IMR-90 (cell line): Measurements from ENCODE around the gene LRRC19. TPM values are rescaled to one million over a fixed set of nuclear protein-coding genes. Genes with fewer than 3 reads are reported as not detected.

ENCODE experiments used
- ATAC-seq: fragments of 200-7000 bp; cut with Tn5 transposase; 2 replicates; pipeline ENCODE4 v1.9.1; 2020; ENCODE audit warnings: low read depth, mild to moderate bottlenecking, moderate library complexity
- BruUV-seq: library from RNA; stranded (reverse); fragments of 400-500 nt; replicated peaks from 2 replicates; lab custom pipeline; 2021; lab: Mats Ljungman, UMichigan
- CTCF ChIA-PET: fragments of 300-600 bp; formaldehyde crosslinking; extraction: SDS; loops from one replicate; lab custom pipeline; 2021; ENCODE audit warnings: antibody characterized with exemption; lab: Yijun Ruan, JAX
- POLR2A ChIA-PET: fragments of 300-600 bp; sonication (Branson Sonifier 250); formaldehyde crosslinking; loops from one replicate; lab custom pipeline; 2022; ENCODE audit warnings: antibody characterized with exemption; ENCODE audit not compliant: unreplicated experiment; lab: Charles Lee
- DNase-seq: peaks from one replicate; pipeline ENCODE4 v3.0.0; 2013
- H2AFZ ChIP-seq: replicated peaks from 2 replicates; pipeline ENCODE3; 2013; ENCODE audit warnings: low read length, mild to moderate bottlenecking; ENCODE audit not compliant: poor library complexity
- H2AK5ac ChIP-seq: 2 replicates; pipeline ENCODE4 v1.6.1; 2013; ENCODE audit warnings: low read depth, low read length, inconsistent platforms
- H2AK9ac ChIP-seq: replicated peaks from 2 replicates; pipeline ENCODE3; 2013; ENCODE audit warnings: mild to moderate bottlenecking, low read depth, low read length, moderate library complexity; ENCODE audit not compliant: poor library complexity
- H2BK120ac ChIP-seq: 2 replicates; pipeline ENCODE4 v1.6.1; 2013; ENCODE audit warnings: low read depth, low read length, inconsistent platforms
- H2BK15ac ChIP-seq: 3 replicates; pipeline ENCODE4 v1.6.1; 2013; ENCODE audit warnings: low read depth, low read length, inconsistent platforms
- H2BK20ac ChIP-seq: 2 replicates; pipeline ENCODE4 v1.6.1; 2013; ENCODE audit warnings: low read depth, mild to moderate bottlenecking, inconsistent platforms, low read length, moderate library complexity
- H2BK5ac ChIP-seq: 2 replicates; pipeline ENCODE4 v1.6.1; 2013; ENCODE audit warnings: mild to moderate bottlenecking, low read depth, low read length, inconsistent platforms; ENCODE audit not compliant: poor library complexity, severe bottlenecking
- H3K14ac ChIP-seq: replicated peaks from 2 replicates; pipeline ENCODE4 v1.6.1; 2013; ENCODE audit warnings: low read depth, low read length, inconsistent platforms
- H3K18ac ChIP-seq: 2 replicates; pipeline ENCODE4 v1.6.1; 2013; ENCODE audit warnings: low read depth, low read length, control low read depth
- H3K23ac ChIP-seq: 2 replicates; pipeline ENCODE4 v1.6.1; 2013; ENCODE audit warnings: low read depth, low read length, inconsistent platforms
- H3K27ac ChIP-seq: 2 replicates; pipeline ENCODE4 v1.5.1; 2013; ENCODE audit warnings: mild to moderate bottlenecking, control low read depth, low read length; ENCODE audit not compliant: insufficient read depth
- H3K27me3 ChIP-seq: 2 replicates; pipeline ENCODE4 v1.6.1; 2013; ENCODE audit warnings: low read length; ENCODE audit not compliant: control insufficient read depth, insufficient read depth
- H3K36me3 ChIP-seq: 2 replicates; pipeline ENCODE4 v1.6.1; 2013; ENCODE audit warnings: low read length, mixed read lengths; ENCODE audit not compliant: control insufficient read depth, insufficient read depth
- H3K4ac ChIP-seq: 2 replicates; pipeline ENCODE4 v1.6.1; 2013; ENCODE audit warnings: low read depth, low read length, inconsistent platforms
- H3K4me1 ChIP-seq: 2 replicates; pipeline ENCODE4 v1.6.1; 2013; ENCODE audit warnings: low read length, mixed read lengths; ENCODE audit not compliant: control insufficient read depth, insufficient read depth
- H3K4me2 ChIP-seq: 2 replicates; pipeline ENCODE4 v1.6.1; 2013; ENCODE audit warnings: low read depth, mild to moderate bottlenecking, control low read depth, low read length, moderate library complexity
- H3K4me3 ChIP-seq: 2 replicates; pipeline ENCODE4 v1.5.1; 2013; ENCODE audit warnings: low read depth, mild to moderate bottlenecking, control low read depth, low read length, moderate library complexity; ENCODE audit not compliant: insufficient read depth
- H3K56ac ChIP-seq: 2 replicates; pipeline ENCODE4 v1.6.1; 2013; ENCODE audit warnings: low read length, inconsistent platforms; ENCODE audit not compliant: insufficient read depth; ENCODE audit errors: extremely low read depth
- H3K79me1 ChIP-seq, 2 experiments: 2 replicates each; pipeline ENCODE4 v1.6.1; 2013; ENCODE audit warnings: low read length in 2 of 2, inconsistent platforms in 1 of 2, low read depth in 1 of 2
- H3K9ac ChIP-seq: 2 replicates; pipeline ENCODE4 v1.6.1; 2013; ENCODE audit warnings: low read depth, low read length, control low read depth
- H3K9me1 ChIP-seq: 2 replicates; pipeline ENCODE4 v1.6.1; 2013; ENCODE audit warnings: low read length, inconsistent platforms; ENCODE audit not compliant: insufficient read depth
- H3K9me3 ChIP-seq: 2 replicates; pipeline ENCODE4 v1.6.1; 2013; ENCODE audit warnings: low read length; ENCODE audit not compliant: control insufficient read depth, insufficient read depth
- H4K20me1 ChIP-seq: 2 replicates; pipeline ENCODE4 v1.6.1; 2013; ENCODE audit warnings: low read length, inconsistent platforms; ENCODE audit not compliant: insufficient read depth
- H4K5ac ChIP-seq: 2 replicates; pipeline ENCODE4 v1.6.1; 2013; ENCODE audit warnings: mild to moderate bottlenecking, low read depth, low read length, control low read depth
- H4K8ac ChIP-seq, 2 experiments: 2 replicates each; pipeline ENCODE4 v1.6.1; 2013; ENCODE audit warnings: low read depth in 2 of 2, low read length in 2 of 2, control low read depth in 1 of 2, inconsistent platforms in 1 of 2
- H4K91ac ChIP-seq: 2 replicates; pipeline ENCODE4 v1.6.1; 2013; ENCODE audit warnings: low read depth, low read length, inconsistent platforms; ENCODE audit not compliant: insufficient read depth
- CHD1 ChIP-seq: IDR thresholded peaks from 2 replicates; pipeline ENCODE4 v1.6.1; 2012; ENCODE audit warnings: low read depth, low read length, improper control_type of control experiment
- POLR2A ChIP-seq: IDR thresholded peaks from 2 replicates; pipeline ENCODE4 v1.6.1; 2012; ENCODE audit warnings: mild to moderate bottlenecking, low read depth, low read length
- RCOR1 ChIP-seq: IDR thresholded peaks from 2 replicates; pipeline ENCODE4 v1.6.1; 2012; ENCODE audit warnings: mild to moderate bottlenecking, low read length, improper control_type of control experiment; ENCODE audit not compliant: insufficient replicate concordance
- WGBS, 2 experiments: methylation state at CpG; one replicate each; pipeline versions ENCODE4 v1.1.5 to v1.1.7; 2013; ENCODE audit warnings: missing lambda C conversion rate in 2 of 2; ENCODE audit not compliant: insufficient read length in 1 of 2; ENCODE audit errors: extremely low coverage in 2 of 2; 5-methylcytosine and 5-hydroxymethylcytosine counted together
- dilution Hi-C: fragments of 300-500 bp; cut with HindIII; formaldehyde crosslinking; loops from one replicate; pipeline ENCODE4 v1.14.3; 2018; ENCODE audit warnings: low sequenced_read_pairs; ENCODE audit not compliant: unreplicated experiment
- in situ Hi-C: fragments of 300-500 bp; cut with MboI; formaldehyde crosslinking; loops from 3 replicates; pipeline ENCODE4 v1.14.3; 2019; ENCODE audit warnings: low sequenced_read_pairs, inconsistent platforms, mixed read lengths
- intact Hi-C: fragments of 100-400 bp; cut with micrococcal nuclease; formaldehyde crosslinking; loops from 2 replicates; pipeline ENCODE4 v1.10.0; 2022
- polyA plus RNA-seq, 3 experiments: library from polyadenylated mRNA; depleted of rRNA; stranded (reverse); fragments of >200 nt; gene quantifications; 2 replicates each; pipeline ENCODE4 v1.2.3, GENCODE V29; 2012; ENCODE audit warnings: low replicate concordance in 1 of 3
- total RNA-seq: library from RNA; depleted of rRNA; stranded (reverse); fragments of >200 nt; gene quantifications from 2 replicates; pipeline ENCODE4 v1.2.3, GENCODE V29; 2012

LRRC19 gene
- total and polyA plus RNA-seq, 2 of the 4 experiments (the other 2 are of a cell fraction) = not detected

- DNase-seq (no peak), ATAC-seq (no peak)
- WGBS, 2 experiments = no CpG with 5 or more reads among the region's 1 CpG
- dilution Hi-C loops (no loop called here), in situ Hi-C loops (no loop called here), intact Hi-C loops (no loop called here)
- Histone ChIP-seq H2AK9ac (no peak overlapping the region), H4K5ac (no peak overlapping the region), H3K18ac (no peak overlapping the region), H3K9ac (no peak overlapping the region), H3K79me1 (peaks cover 0 to 11% of the 10 kb centered on the region in 2 experiments; a peak in 3 of 4 replicates), H4K20me1 (no peaks in the 10 kb centered on the region), H3K27me3 (no peaks in the 10 kb centered on the region), H2BK120ac (no peak overlapping the region), H4K91ac (no peak overlapping the region), H3K4me1 (peaks cover under 1% of the 10 kb centered on the region; the same call in 1 of the 2 replicates), H3K36me3 (no peaks in the 10 kb centered on the region), H3K9me3 (no peaks in the 10 kb centered on the region), H3K4me3 (no peak overlapping the region), H3K4ac (no peak overlapping the region), H4K8ac (no peak overlapping the region), H2AFZ (no peak overlapping the region), H3K9me1 (peaks cover 4% of the 10 kb centered on the region), H3K27ac (no peak overlapping the region), H2BK15ac (no peak overlapping the region), H2BK5ac (no peak overlapping the region), H2BK20ac (no peak overlapping the region), H3K14ac (no peak overlapping the region), H3K56ac (no peak overlapping the region), H2AK5ac (no peak overlapping the region), H3K23ac (no peak overlapping the region), H3K4me2 (no peak overlapping the region)
- CTCF ChIA-PET = interaction anchor here (0.5 kb wide), 1 partner anchor 87 kb away, joined by 3 read pairs; no protein-coding TSS in a partner anchor
- POLR2A ChIA-PET = no interaction called here
- TF ChIP-seq POLR2A (no peak), RCOR1 (no peak), CHD1 (no peak)
- BruUV-seq = no TSS peak
Measured at GRCh38 chr9:26950521-26950920, 55.0 kb downstream of the LRRC19 start.
